ENCODE results near the gene PMM2. TPM values are rescaled to one million over a fixed set of nuclear protein-coding genes. Genes with fewer than 3 reads are reported as not detected.
"Not testable (repeated sequence)": the region's sequence is repeated elsewhere in the genome, so short reads cannot be mapped to it uniquely, and the experiment has no call there.

PMM2 gene
- total RNA-seq: 47.6 to 62.1 TPM (median 47.9 TPM) in 3 replicates
- long read RNA-seq, full-length matches to known transcripts: 43 of 50 reads
- long read RNA-seq, partial matches to known transcripts: 1 of 50 reads
- long read RNA-seq, other reads (novel, unspliced or antisense): 6 of 50 reads

GRCh38 chr16:8797364-8798173 lies at the start of gene PMM2, which contains the start of gene TMEM186:
Gene PMM2 (plus strand): TSS chr16:8797839. CDS start chr16:8797883, 44 bp downstream.
Gene TMEM186 (minus strand): TSS chr16:8797639. CDS start chr16:8797614, 25 bp downstream.
- H3K4me1 Mint-ChIP-seq (ENCODE audit: low read depth): peaks cover 44% of the 10 kb centered on the region
- peak within 1 kb of the TSS; percentile 93 for H3K27ac Mint-ChIP-seq (ENCODE audit: unreplicated experiment)

GRCh38 chr16:8748944-8749343 lies 48.7 kb upstream of the PMM2 start:
- not testable (repeated sequence) for H3K27me3 Mint-ChIP-seq (ENCODE audit: low read depth); DNase-seq (ENCODE audit: low spot score); H3K36me3 Mint-ChIP-seq (ENCODE audit: low read depth); H3K4me1 Mint-ChIP-seq (ENCODE audit: low read depth); H3K4me3 Mint-ChIP-seq (ENCODE audit: unreplicated experiment); H3K9me3 Mint-ChIP-seq (ENCODE audit: low read depth); H3K27ac Mint-ChIP-seq (ENCODE audit: unreplicated experiment)

More at GRCh38 chr16:8797364-8798173, at the start of gene PMM2, which contains the start of gene TMEM186:
- H3K36me3 Mint-ChIP-seq (ENCODE audit: low read depth): peaks cover 8% of the 10 kb centered on the region
- no peak for TF ChIP-seq CTCF (IDR thresholded peaks at IDR 0.05)
- peak within 1 kb of the TSS; percentile 95 for H3K4me3 Mint-ChIP-seq (ENCODE audit: unreplicated experiment)
- no peaks in the 10 kb centered on the region for H3K27me3 Mint-ChIP-seq (ENCODE audit: low read depth)
- DNase-seq (ENCODE audit: low spot score): peak; percentile 99
- H3K9me3 Mint-ChIP-seq (ENCODE audit: low read depth): no peaks in the 10 kb centered on the region

DNA sequence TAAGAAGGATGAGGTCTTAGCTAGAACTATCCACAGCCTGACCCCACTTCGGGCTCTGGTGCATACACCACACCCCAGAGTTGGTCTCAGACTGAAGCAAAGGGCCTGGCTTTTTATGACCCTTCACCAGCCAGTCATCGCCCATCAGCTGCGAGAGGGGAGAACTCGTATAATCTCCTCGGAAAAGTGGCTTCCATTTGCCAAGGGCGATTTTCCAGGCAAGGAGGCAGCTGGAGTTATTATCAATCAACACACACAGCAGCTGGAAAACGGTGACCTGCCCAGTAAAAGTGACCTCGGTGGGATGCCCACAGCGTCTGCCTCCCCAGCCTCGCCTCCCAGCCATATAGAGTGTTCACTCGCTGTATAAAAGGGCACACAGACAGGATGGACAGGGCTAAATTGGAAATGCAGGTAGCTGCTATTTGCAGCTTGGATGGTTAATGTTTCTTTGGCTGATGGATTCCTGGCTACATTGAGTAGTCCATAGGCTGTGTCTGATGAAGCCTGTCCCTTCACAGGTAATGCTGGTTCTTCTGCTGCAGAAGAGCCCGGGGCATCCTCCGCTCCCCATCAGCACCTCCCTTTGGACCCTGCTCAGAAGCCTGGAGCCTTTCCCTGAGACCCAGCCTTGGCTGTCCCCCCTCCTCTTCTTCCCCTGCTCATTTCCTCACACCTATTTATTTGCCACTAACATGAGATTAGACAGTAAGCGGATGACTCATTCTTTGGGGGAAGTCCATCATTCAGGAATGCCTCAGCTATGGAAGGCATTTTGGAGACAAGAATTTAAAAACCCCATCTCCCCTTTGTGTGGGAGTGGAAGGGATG lies 45.9 kb upstream of the PMM2 start:
- Mint-ChIP-seq H3K27me3 (ENCODE audit: low read depth) (no peaks in the 10 kb centered on the region), H3K27ac (ENCODE audit: unreplicated experiment) (peak overlapping the region; percentile 61), H3K4me3 (ENCODE audit: unreplicated experiment) (no peak overlapping the region), H3K4me1 (ENCODE audit: low read depth) (peaks cover 9% of the 10 kb centered on the region), H3K36me3 (ENCODE audit: low read depth) (peaks cover 3% of the 10 kb centered on the region), H3K9me3 (ENCODE audit: low read depth) (no peaks in the 10 kb centered on the region)
- no peak for TF ChIP-seq CTCF (IDR thresholded peaks at IDR 0.05)
- peak; percentile 35 for DNase-seq (ENCODE audit: low spot score)

DNA sequence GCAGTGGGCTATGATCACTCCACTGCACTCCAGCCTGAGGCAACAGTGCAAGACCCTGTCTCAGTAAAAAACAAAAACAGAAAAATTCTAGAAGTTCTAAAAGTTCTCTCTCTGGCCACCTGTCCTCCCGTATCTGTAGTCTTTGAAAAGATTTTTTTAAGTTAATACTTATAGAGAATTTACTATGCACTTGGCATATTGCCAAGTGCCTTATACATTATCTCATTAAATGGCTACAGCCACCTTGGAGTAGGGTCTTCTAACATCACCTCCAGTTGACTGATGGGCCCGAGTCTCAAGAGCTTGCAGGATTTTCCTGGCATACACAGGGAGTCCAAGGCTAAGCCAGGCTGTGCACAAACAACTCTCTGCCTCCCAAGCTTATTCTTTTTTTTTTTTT lies 44.9 kb upstream of the PMM2 start:
- no peak for TF ChIP-seq CTCF (IDR thresholded peaks at IDR 0.05)
- Mint-ChIP-seq H3K4me3 (ENCODE audit: unreplicated experiment) (no peak overlapping the region), H3K27me3 (ENCODE audit: low read depth) (no peaks in the 10 kb centered on the region), H3K9me3 (ENCODE audit: low read depth) (no peaks in the 10 kb centered on the region), H3K27ac (ENCODE audit: unreplicated experiment) (no peak overlapping the region), H3K36me3 (ENCODE audit: low read depth) (peaks cover 3% of the 10 kb centered on the region), H3K4me1 (ENCODE audit: low read depth) (peaks cover 9% of the 10 kb centered on the region)
- DNase-seq (ENCODE audit: low spot score): peak; percentile 11

DNA sequence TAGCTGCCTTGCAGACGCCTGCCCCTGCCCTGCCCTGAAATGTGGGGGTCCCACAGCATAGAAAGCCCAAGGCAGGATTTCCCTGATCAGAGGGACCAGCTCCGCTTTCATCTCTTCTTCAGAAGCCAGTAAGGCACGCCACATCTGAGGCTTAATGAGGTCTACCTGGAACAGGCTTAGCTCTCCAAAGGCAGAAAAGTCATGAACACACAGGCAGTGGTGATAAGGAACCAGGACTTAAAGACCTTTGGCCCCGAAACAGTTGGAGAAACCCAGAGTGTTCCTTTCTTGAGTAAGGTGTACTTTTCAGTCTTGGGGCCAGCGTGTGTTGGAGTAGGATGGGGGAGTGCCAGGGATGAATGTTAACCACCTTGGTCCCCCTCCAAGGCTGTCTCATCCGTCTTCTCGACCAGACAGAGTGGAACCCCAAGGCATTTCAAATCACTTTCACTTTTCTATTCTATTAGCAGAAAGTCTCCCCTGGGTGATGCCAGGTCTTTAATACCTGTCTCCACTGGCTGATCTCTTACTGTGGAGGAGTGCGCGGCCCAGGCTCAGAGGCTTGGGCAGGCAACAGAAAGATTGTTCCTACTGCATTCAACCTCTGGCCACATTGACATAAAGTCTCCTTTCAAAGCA lies 44.1 kb upstream of the PMM2 start:
- Mint-ChIP-seq H3K36me3 (ENCODE audit: low read depth) (peaks cover 3% of the 10 kb centered on the region), H3K4me1 (ENCODE audit: low read depth) (peaks cover 9% of the 10 kb centered on the region), H3K27me3 (ENCODE audit: low read depth) (no peaks in the 10 kb centered on the region), H3K4me3 (ENCODE audit: unreplicated experiment) (no peak overlapping the region), H3K27ac (ENCODE audit: unreplicated experiment) (no peak overlapping the region), H3K9me3 (ENCODE audit: low read depth) (no peaks in the 10 kb centered on the region)
- peak; percentile 44 for DNase-seq (ENCODE audit: low spot score)
- TF ChIP-seq CTCF (IDR thresholded peaks at IDR 0.05): no peak

Measured in chondrocyte (in vitro differentiated cells).